Thoracic aorta (tissue), 2 donors: ENCODE data around the gene UQCRC1. TPM values are rescaled to one million over a fixed set of nuclear protein-coding genes. Genes with fewer than 3 reads are reported as not detected.

Experiments used
- ATAC-seq: fragments of 150-250 bp; one replicate; pipeline ENCODE4 v1.8.0; 2017; ENCODE audit warnings: low read depth; ENCODE audit not compliant: insufficient number of reproducible peaks, low FRiP score
- DNase-seq: peaks from one replicate; pipeline ENCODE4 v3.0.0-alpha.2; 2020; ENCODE audit warnings: low spot score
- H3K27ac ChIP-seq, 2 donors: fragments of 200-600 bp; sonication (generic); 1 replicate in 1 of 2; 2 replicates in 1 of 2; pipeline ENCODE4 v1.5.1; 2016; ENCODE audit warnings: mild to moderate bottlenecking in 2 of 2, moderate library complexity in 2 of 2
- H3K27me3 ChIP-seq: fragments of 200-600 bp; sonication (generic); replicated peaks from 2 replicates; pipeline ENCODE4 v1.6.0; 2016; ENCODE audit warnings: mild to moderate bottlenecking; ENCODE audit not compliant: insufficient read depth
- H3K36me3 ChIP-seq: fragments of 200-600 bp; sonication (generic); one replicate; pipeline ENCODE4 v1.5.1; 2016
- H3K4me1 ChIP-seq, 2 donors: fragments of 200-600 bp; sonication (generic); 1 replicate in 1 of 2; 2 replicates in 1 of 2; pipeline versions ENCODE4 v1.5.1 to v1.6.0; 2016; ENCODE audit warnings: low read depth in 2 of 2, mild to moderate bottlenecking in 1 of 2; ENCODE audit not compliant: control insufficient read depth in 1 of 2
- H3K4me3 ChIP-seq: fragments of 200-600 bp; sonication (generic); 2 replicates; pipeline ENCODE4 v1.5.1; 2016; ENCODE audit warnings: mild to moderate bottlenecking
- H3K9me3 ChIP-seq: fragments of 200-600 bp; sonication (generic); 2 replicates; pipeline ENCODE4 v1.5.1; 2016
- total RNA-seq, 2 donors: library from RNA; depleted of rRNA; stranded (reverse); fragments of >200 nt; gene quantifications; one replicate each; pipeline versions ENCODE4 v1.1.0 to v1.2.3, GENCODE V29; 2016
- TF ChIP-seq, protein P1 (sequence below): fragments of 200-600 bp; sonication (generic); IDR thresholded peaks from one replicate; pipeline ENCODE4 v1.5.1; 2019; ENCODE audit warnings: antibody characterized with exemption

UQCRC1 gene
- total RNA-seq, 2 donors from 2014 or later: 226 to 234 TPM

DNA sequence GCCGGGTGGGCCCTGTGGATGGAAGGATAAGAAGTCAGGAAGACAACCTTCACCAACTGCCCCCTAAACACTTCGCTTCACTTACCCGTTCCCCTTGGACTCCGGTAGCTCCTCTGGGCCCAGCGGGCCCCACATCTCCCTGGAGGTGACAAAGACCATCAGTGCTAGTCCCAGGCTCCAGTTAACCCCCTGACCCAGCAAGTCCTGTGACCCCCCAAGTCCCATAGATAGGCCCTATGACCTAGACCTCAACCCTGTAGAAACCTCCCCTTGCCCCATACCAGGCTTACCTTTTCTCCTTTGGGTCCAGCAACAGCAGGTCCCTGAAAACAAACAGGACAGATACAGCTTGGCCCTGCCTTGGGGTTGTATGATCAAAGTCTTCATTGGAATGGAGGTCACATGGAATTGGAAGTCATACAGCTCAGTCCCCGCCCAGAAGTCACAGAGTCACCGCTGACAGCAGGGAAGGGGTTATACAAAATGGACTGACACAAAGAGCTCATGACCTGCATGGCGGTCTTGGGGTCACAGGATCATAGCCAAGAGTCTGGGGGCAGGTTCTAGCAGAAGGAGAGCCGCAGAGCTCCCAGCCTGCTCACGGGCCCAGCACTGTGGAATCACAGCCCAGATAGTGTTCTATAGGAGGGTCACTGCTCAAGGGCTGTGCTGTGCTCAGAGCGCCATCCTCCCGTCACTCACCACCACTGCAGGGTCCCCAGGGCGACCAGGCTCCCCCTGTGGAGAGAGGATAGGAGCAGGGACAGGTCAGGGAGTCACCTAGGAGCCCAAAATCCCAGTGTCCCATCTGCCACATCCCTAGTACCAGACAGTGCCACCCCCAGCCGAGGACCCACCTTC is 27.6 kb downstream of the UQCRC1 start:
- ATAC-seq (no peak), DNase-seq (no peak)
- Histone ChIP-seq H3K27me3 (no peaks in the 10 kb centered on the region), H3K9me3 (no peaks in the 10 kb centered on the region), H3K4me1 (no peaks in the 10 kb centered on the region), H3K27ac (no peak overlapping the region), H3K4me3 (no peak overlapping the region), H3K36me3 (no peaks in the 10 kb centered on the region)
- TF ChIP-seq, protein P1, sequence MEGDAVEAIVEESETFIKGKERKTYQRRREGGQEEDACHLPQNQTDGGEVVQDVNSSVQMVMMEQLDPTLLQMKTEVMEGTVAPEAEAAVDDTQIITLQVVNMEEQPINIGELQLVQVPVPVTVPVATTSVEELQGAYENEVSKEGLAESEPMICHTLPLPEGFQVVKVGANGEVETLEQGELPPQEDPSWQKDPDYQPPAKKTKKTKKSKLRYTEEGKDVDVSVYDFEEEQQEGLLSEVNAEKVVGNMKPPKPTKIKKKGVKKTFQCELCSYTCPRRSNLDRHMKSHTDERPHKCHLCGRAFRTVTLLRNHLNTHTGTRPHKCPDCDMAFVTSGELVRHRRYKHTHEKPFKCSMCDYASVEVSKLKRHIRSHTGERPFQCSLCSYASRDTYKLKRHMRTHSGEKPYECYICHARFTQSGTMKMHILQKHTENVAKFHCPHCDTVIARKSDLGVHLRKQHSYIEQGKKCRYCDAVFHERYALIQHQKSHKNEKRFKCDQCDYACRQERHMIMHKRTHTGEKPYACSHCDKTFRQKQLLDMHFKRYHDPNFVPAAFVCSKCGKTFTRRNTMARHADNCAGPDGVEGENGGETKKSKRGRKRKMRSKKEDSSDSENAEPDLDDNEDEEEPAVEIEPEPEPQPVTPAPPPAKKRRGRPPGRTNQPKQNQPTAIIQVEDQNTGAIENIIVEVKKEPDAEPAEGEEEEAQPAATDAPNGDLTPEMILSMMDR: no peak

GRCh38 chr3:48576647-48577046 is 32.8 kb downstream of the UQCRC1 start:
- ATAC-seq: no peak
- no peak overlapping the region for H3K4me3 ChIP-seq
- H3K36me3 ChIP-seq: no peaks in the 10 kb centered on the region
- H3K27ac ChIP-seq: no peak overlapping the region
- no peak for DNase-seq
- TF ChIP-seq, protein P1: no peak
- H3K9me3 ChIP-seq: no peaks in the 10 kb centered on the region
- H3K27me3 ChIP-seq: no peaks in the 10 kb centered on the region
- no peaks in the 10 kb centered on the region for H3K4me1 ChIP-seq

GRCh38 chr3:48575366-48575765 is 34.1 kb downstream of the UQCRC1 start:
- no peak for ATAC-seq
- no peaks in the 10 kb centered on the region for H3K27me3 ChIP-seq
- no peak for DNase-seq
- no peaks in the 10 kb centered on the region for H3K4me1 ChIP-seq
- no peak overlapping the region for H3K4me3 ChIP-seq
- H3K27ac ChIP-seq: no peak overlapping the region
- no peaks in the 10 kb centered on the region for H3K9me3 ChIP-seq
- no peaks in the 10 kb centered on the region for H3K36me3 ChIP-seq
- TF ChIP-seq, protein P1: no peak

GRCh38 chr3:48573973-48574585 is 35.4 kb downstream of the UQCRC1 start:
- TF ChIP-seq, protein P1: no peak

GRCh38 chr3:48572517-48572916 is 36.9 kb downstream of the UQCRC1 start:
- no peak overlapping the region for H3K27ac ChIP-seq
- no peak overlapping the region for H3K4me3 ChIP-seq
- TF ChIP-seq, protein P1: no peak
- H3K27me3 ChIP-seq: no peaks in the 10 kb centered on the region
- ATAC-seq: no peak
- no peaks in the 10 kb centered on the region for H3K36me3 ChIP-seq
- no peak for DNase-seq
- no peaks in the 10 kb centered on the region for H3K9me3 ChIP-seq
- H3K4me1 ChIP-seq: no peaks in the 10 kb centered on the region

More at GRCh38 chr3:48573973-48574585, 35.4 kb downstream of the UQCRC1 start:
- Histone ChIP-seq H3K36me3 (no peaks in the 10 kb centered on the region), H3K4me1 (no peaks in the 10 kb centered on the region), H3K9me3 (no peaks in the 10 kb centered on the region), H3K27ac (no peak overlapping the region), H3K4me3 (no peak overlapping the region), H3K27me3 (no peaks in the 10 kb centered on the region)
- ATAC-seq: no peak
- no peak for DNase-seq
